Measurements from ENCODE around the gene PRPSAP2. TPM values are rescaled to one million over a fixed set of nuclear protein-coding genes. Genes with fewer than 3 reads are reported as not detected.
"Not testable (repeated sequence)": the region's sequence is repeated elsewhere in the genome, so short reads cannot be mapped to it uniquely, and the experiment has no call there.

Gene PRPSAP2
- total RNA-seq, 5 donors from 2014 or later (not counting 1 experiment from before 2014, with no cell fraction given), result 27.4 to 49.6 (median 39.6) TPM

DNA sequence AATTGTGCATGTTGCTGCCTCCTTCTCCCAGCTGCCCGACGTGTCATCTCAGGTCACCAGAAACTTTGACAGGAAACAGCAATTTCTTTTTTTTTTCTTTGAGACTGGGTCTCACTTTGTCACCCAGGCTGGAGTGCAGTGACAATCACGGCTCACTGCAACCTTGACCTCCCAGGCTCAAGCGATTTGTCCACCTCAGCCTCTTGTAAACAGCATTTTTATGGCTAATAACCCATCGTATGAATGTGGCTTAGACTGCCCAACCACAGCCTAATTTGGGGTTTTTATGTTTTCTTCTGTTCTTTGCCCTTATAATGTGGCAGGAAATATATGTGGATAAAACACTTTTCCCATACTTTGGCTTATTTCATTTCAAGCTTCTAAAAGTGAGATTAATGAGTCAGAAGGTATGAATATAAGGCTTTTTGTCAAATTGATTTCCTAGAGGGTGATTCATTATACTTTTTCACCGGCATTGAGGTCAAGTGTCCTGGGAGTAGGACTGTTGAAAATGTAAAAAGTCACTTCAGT is 63.0 kb downstream of the PRPSAP2 start:
- peak; percentile 38 to 68 (median 53) for ATAC-seq (replicated peaks in 1 of 4)
- Mint-ChIP-seq H3K4me3 (peak overlapping the region in 2 of 3 donors; percentile 42 to 57), H3K9me3 (no peaks in the 10 kb centered on the region), H3K4me1 (peaks cover 67 to 69% (median 68%) of the 10 kb centered on the region in 3 donors), H3K27ac (peak overlapping the region; percentile 2 to 26), H3K36me3 (peaks cover 33% of the 10 kb centered on the region), H3K27me3 (no peaks in the 10 kb centered on the region)
- WGBS (ENCODE audit: insufficient coverage), result 0% methylated on average over 4 of the region's 6 CpGs
- Histone ChIP-seq H3K9me3 (no peaks in the 10 kb centered on the region), H3K4me1 (ENCODE audit: control insufficient read depth in 1 of 2, extremely low read depth in 1 of 2, insufficient read depth in 2 of 2, low read length in 2 of 2) (peaks cover 33 to 38% of the 10 kb centered on the region in 2 experiments), H3K4me3 (ENCODE audit: control insufficient read depth in 1 of 2, extremely low read depth in 1 of 2, low read length in 1 of 2) (no peak overlapping the region), H3K36me3 (ENCODE audit: control insufficient read depth in 2 of 2, extremely low read depth in 1 of 2, insufficient read depth in 1 of 2, low read length in 1 of 2) (peaks cover 2 to 21% of the 10 kb centered on the region in 2 donors), H3K27me3 (replicated peaks in 1 of 2; ENCODE audit: control insufficient read depth in 2 of 2, extremely low read depth in 1 of 2, insufficient read depth in 2 of 2, low read length in 1 of 2) (no peaks in the 10 kb centered on the region), H3K27ac (ENCODE audit: low read length) (no peak overlapping the region)
- ChIA-PET POLR2A (no interaction called here), CTCF (interaction anchor here in 1 of 2 donors (0.6 kb wide), 1 partner anchor 38 kb away, joined by 4 read pairs; no protein-coding TSS in a partner anchor)
- DNase-seq, result peak in 15 of 35 experiments; percentile 7 to 33 (median 19)

DNA sequence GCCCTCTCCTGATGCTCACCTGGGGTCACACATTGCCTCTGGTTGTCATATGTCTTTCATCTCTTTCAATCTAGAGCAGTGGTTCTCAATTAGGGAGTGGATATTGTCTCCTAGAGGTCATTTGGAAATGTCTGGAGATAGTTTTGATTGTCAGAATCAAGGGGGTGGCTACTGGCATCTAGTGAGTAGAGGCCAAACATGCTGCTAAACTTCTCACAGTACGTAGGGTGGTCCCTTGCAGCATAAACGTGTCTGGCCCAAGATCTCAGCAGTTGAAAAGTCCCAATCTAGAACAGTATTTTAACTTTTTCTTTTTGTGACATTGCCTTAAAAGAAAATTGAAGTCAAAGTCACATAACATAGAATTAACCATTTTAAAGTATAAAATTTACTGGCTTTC is 63.6 kb downstream of the PRPSAP2 start:
- peaks cover 29% of the 10 kb centered on the region for H3K36me3 Mint-ChIP-seq
- Histone ChIP-seq H3K4me1 (ENCODE audit: control insufficient read depth in 1 of 2, extremely low read depth in 1 of 2, insufficient read depth in 2 of 2, low read length in 2 of 2) (peaks cover 34 to 42% of the 10 kb centered on the region in 2 experiments), H3K4me3 (ENCODE audit: control insufficient read depth in 1 of 2, extremely low read depth in 1 of 2, low read length in 1 of 2) (no peak overlapping the region), H3K27ac (ENCODE audit: low read length) (peak overlapping the region; percentile 18), H3K9me3 (no peaks in the 10 kb centered on the region), H3K36me3 (ENCODE audit: control insufficient read depth in 2 of 2, extremely low read depth in 1 of 2, insufficient read depth in 1 of 2, low read length in 1 of 2) (peaks cover 2 to 17% of the 10 kb centered on the region in 2 donors), H3K27me3 (replicated peaks in 1 of 2; ENCODE audit: control insufficient read depth in 2 of 2, extremely low read depth in 1 of 2, insufficient read depth in 2 of 2, low read length in 1 of 2) (no peaks in the 10 kb centered on the region)
- ChIA-PET POLR2A (no interaction called here), CTCF (interaction anchor here in 1 of 2 donors (0.6 kb wide), 1 partner anchor 39 kb away, joined by 4 read pairs; no protein-coding TSS in a partner anchor)
- no CpG with 5 or more reads among the region's 2 CpGs for WGBS (ENCODE audit: insufficient coverage)
- H3K27ac Mint-ChIP-seq, result peak overlapping the region; percentile 2 to 26
- no peaks in the 10 kb centered on the region for H3K9me3 Mint-ChIP-seq
- ATAC-seq (replicated peaks in 1 of 4) (no peak), DNase-seq (no peak)
- peak overlapping the region in 2 of 3 donors; percentile 42 to 57 for H3K4me3 Mint-ChIP-seq
- peaks cover 69 to 72% (median 70%) of the 10 kb centered on the region in 3 donors for H3K4me1 Mint-ChIP-seq
- no peaks in the 10 kb centered on the region for H3K27me3 Mint-ChIP-seq

DNA sequence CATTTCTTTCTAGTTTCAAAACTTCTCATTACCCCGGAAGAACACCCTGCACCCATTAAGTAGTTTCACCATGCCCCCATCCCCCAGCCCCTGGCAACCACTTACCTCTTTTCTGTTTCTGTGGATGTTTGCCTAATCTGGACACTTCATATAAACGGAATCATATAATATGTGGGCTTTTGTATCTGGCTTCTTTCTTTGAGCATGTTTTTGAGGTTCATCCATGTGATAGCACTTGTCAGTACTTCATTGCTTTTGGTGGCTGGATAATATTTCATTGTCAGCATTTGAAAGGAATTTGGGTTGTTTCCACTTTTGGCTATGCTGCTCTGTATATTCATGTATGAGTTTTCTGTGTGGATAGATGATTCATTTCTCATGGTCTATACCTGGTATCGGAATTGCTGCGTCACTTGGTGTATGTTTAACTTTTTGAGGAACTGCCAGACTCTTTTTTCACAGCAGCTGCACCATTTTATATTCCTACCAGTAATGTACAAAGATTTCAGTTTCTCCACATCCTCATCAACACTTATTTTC is 64.1 kb downstream of the PRPSAP2 start:
- peak overlapping the region; percentile 18 for H3K27ac ChIP-seq (ENCODE audit: low read length)
- POLR2A ChIA-PET, result no interaction called here
- ATAC-seq (replicated peaks in 1 of 4), result no peak
- H3K36me3 Mint-ChIP-seq, result peaks cover 28% of the 10 kb centered on the region
- peaks cover 69 to 71% (median 70%) of the 10 kb centered on the region in 3 donors for H3K4me1 Mint-ChIP-seq
- DNase-seq, result no peak
- peak overlapping the region; percentile 2 to 26 for H3K27ac Mint-ChIP-seq
- H3K4me3 ChIP-seq (ENCODE audit: control insufficient read depth in 1 of 2, extremely low read depth in 1 of 2, low read length in 1 of 2), result no peak overlapping the region
- CTCF ChIA-PET, result no interaction called here
- H3K4me3 Mint-ChIP-seq, result peak overlapping the region; percentile 7 to 57 (median 21)
- peaks cover 37 to 47% of the 10 kb centered on the region in 2 experiments for H3K4me1 ChIP-seq (ENCODE audit: control insufficient read depth in 1 of 2, extremely low read depth in 1 of 2, insufficient read depth in 2 of 2, low read length in 2 of 2)
- H3K36me3 ChIP-seq (ENCODE audit: control insufficient read depth in 2 of 2, extremely low read depth in 1 of 2, insufficient read depth in 1 of 2, low read length in 1 of 2), result peaks cover 0 to 12% of the 10 kb centered on the region in 2 donors
- WGBS (ENCODE audit: insufficient coverage), result 40% methylated on average over 1 of the region's 4 CpGs
- no peaks in the 10 kb centered on the region for H3K9me3 ChIP-seq
- no peaks in the 10 kb centered on the region for H3K27me3 Mint-ChIP-seq
- H3K9me3 Mint-ChIP-seq, result no peaks in the 10 kb centered on the region
- H3K27me3 ChIP-seq (replicated peaks in 1 of 2; ENCODE audit: control insufficient read depth in 2 of 2, extremely low read depth in 1 of 2, insufficient read depth in 2 of 2, low read length in 1 of 2), result no peaks in the 10 kb centered on the region

DNA sequence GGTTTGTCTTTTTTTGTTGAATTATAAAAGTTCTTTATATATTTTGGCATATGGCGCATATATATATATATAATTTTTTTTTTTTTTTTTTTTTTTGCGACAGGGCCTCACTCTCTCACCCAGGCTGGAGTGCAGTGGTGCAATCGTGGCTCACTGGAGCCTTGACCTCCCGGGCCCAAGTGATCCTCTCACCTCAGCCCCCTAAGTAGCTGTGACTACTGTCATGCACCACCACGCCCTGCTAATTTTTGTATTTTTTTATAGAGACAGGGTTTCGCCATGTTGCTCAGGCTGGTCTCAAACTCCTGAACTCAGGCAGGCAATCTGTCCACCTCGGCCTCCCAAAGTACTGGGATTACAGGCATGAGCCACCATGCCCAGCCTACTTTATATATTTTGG is 64.7 kb downstream of the PRPSAP2 start:
- H3K4me3 ChIP-seq (ENCODE audit: control insufficient read depth in 1 of 2, extremely low read depth in 1 of 2, low read length in 1 of 2); H3K27me3 Mint-ChIP-seq; H3K27ac ChIP-seq (ENCODE audit: low read length); ATAC-seq (replicated peaks in 1 of 4); H3K4me3 Mint-ChIP-seq; POLR2A ChIA-PET; H3K27ac Mint-ChIP-seq; H3K9me3 ChIP-seq; H3K27me3 ChIP-seq (replicated peaks in 1 of 2; ENCODE audit: control insufficient read depth in 2 of 2, extremely low read depth in 1 of 2, insufficient read depth in 2 of 2, low read length in 1 of 2); H3K9me3 Mint-ChIP-seq; DNase-seq: not testable (repeated sequence)
- H3K4me1 ChIP-seq (ENCODE audit: control insufficient read depth in 1 of 2, extremely low read depth in 1 of 2, insufficient read depth in 2 of 2, low read length in 2 of 2), result peaks cover 37 to 48% of the 10 kb centered on the region in 2 experiments
- H3K36me3 Mint-ChIP-seq, result peaks cover 28% of the 10 kb centered on the region
- H3K36me3 ChIP-seq (ENCODE audit: control insufficient read depth in 2 of 2, extremely low read depth in 1 of 2, insufficient read depth in 1 of 2, low read length in 1 of 2), result peaks cover 0 to 10% of the 10 kb centered on the region in 2 donors
- H3K4me1 Mint-ChIP-seq, result peaks cover 68 to 71% (median 69%) of the 10 kb centered on the region in 3 donors
- 83% methylated on average over 2 of the region's 7 CpGs for WGBS (ENCODE audit: insufficient coverage)
- CTCF ChIA-PET, result interaction anchor here in 1 of 2 donors (0.7 kb wide), 1 partner anchor 327 kb away, joined by 3 read pairs; no protein-coding TSS in a partner anchor

DNA sequence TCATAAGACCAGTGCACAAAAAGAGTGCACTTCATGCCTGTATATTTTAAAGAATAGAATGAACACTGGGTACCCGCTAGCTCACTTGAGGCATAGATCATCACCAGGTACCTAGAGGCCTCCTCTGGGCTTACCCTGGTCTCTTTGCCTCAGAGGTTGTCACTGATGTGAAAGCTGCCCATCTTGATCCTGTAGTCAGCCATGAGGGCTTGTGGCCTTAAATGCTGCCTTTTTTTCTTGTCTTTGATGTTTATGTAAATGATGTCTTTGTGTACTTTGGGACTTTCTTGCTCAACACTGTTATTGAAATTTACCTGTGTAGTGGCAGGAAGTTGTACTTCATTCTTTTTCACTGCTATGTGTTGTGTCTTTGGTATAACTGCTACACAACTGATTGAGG is 67.3 kb downstream of the PRPSAP2 start:
- peak overlapping the region; percentile 14 for H3K27ac ChIP-seq (ENCODE audit: low read length)
- peak overlapping the region; percentile 29 to 56 for H3K27ac Mint-ChIP-seq
- peaks cover 37 to 43% of the 10 kb centered on the region in 2 experiments for H3K4me1 ChIP-seq (ENCODE audit: control insufficient read depth in 1 of 2, extremely low read depth in 1 of 2, insufficient read depth in 2 of 2, low read length in 2 of 2)
- peak; percentile 34 to 78 (median 46) for ATAC-seq (replicated peaks in 1 of 4)
- H3K27me3 Mint-ChIP-seq, result no peaks in the 10 kb centered on the region
- peak overlapping the region in 2 of 3 donors; percentile 35 to 46 for H3K4me3 Mint-ChIP-seq
- no peaks in the 10 kb centered on the region for H3K27me3 ChIP-seq (replicated peaks in 1 of 2; ENCODE audit: control insufficient read depth in 2 of 2, extremely low read depth in 1 of 2, insufficient read depth in 2 of 2, low read length in 1 of 2)
- POLR2A ChIA-PET, result interaction anchor here in 1 of 2 donors (0.6 kb wide), 1 partner anchor 646 kb away, joined by 4 read pairs; no protein-coding TSS in a partner anchor
- CTCF ChIA-PET, result no interaction called here
- peaks cover 42 to 50% (median 48%) of the 10 kb centered on the region in 3 donors for H3K4me1 Mint-ChIP-seq
- DNase-seq, result peak in 4 of 35 experiments; percentile 6 to 42 (median 28)
- no peaks in the 10 kb centered on the region for H3K9me3 ChIP-seq
- 100% methylated on average over 1 of the region's 1 CpG for WGBS (ENCODE audit: insufficient coverage)
- H3K36me3 ChIP-seq (ENCODE audit: control insufficient read depth in 2 of 2, extremely low read depth in 1 of 2, insufficient read depth in 1 of 2, low read length in 1 of 2), result peaks cover 3 to 14% of the 10 kb centered on the region in 2 donors
- no peak overlapping the region for H3K4me3 ChIP-seq (ENCODE audit: control insufficient read depth in 1 of 2, extremely low read depth in 1 of 2, low read length in 1 of 2)
- no peaks in the 10 kb centered on the region for H3K9me3 Mint-ChIP-seq
- H3K36me3 Mint-ChIP-seq, result peaks cover 34% of the 10 kb centered on the region

DNA sequence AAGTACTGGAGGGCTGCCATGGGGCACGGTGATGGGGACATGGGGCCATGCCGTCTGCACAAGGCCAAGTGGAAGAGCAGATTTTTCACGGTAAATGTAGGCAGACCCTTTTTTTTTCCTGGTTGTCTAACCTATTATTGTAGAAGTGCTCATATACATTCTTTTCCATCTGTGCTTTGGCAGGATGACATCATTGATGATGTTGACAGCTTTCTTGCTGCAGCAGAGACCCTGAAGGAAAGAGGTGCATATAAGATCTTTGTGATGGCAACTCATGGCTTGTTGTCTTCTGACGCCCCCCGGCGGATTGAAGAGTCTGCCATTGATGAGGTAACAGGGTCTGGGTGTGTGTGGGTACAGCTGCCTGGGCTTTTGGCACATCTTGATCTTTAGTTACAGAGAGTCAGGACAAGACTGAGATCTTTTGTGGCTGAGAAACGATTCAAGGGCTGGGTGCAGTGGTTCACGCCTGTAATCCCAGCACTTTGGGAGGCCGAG is 70.7 kb downstream of the PRPSAP2 start:
- no peak overlapping the region for H3K4me3 Mint-ChIP-seq
- no peaks in the 10 kb centered on the region for H3K9me3 Mint-ChIP-seq
- Histone ChIP-seq H3K4me3 (ENCODE audit: control insufficient read depth in 1 of 2, extremely low read depth in 1 of 2, low read length in 1 of 2) (no peak overlapping the region), H3K27me3 (replicated peaks in 1 of 2; ENCODE audit: control insufficient read depth in 2 of 2, extremely low read depth in 1 of 2, insufficient read depth in 2 of 2, low read length in 1 of 2) (peaks cover 0 to 3% of the 10 kb centered on the region in 2 experiments), H3K27ac (ENCODE audit: low read length) (no peak overlapping the region), H3K9me3 (no peaks in the 10 kb centered on the region), H3K4me1 (ENCODE audit: control insufficient read depth in 1 of 2, extremely low read depth in 1 of 2, insufficient read depth in 2 of 2, low read length in 2 of 2) (peaks cover 16 to 43% of the 10 kb centered on the region in 2 experiments), H3K36me3 (ENCODE audit: control insufficient read depth in 2 of 2, extremely low read depth in 1 of 2, insufficient read depth in 1 of 2, low read length in 1 of 2) (peaks cover 5 to 23% of the 10 kb centered on the region in 2 donors)
- peaks cover 35 to 47% (median 38%) of the 10 kb centered on the region in 3 donors for H3K4me1 Mint-ChIP-seq
- WGBS (ENCODE audit: insufficient coverage), result 93% methylated on average over 7 of the region's 9 CpGs
- H3K27ac Mint-ChIP-seq, result no peak overlapping the region
- ChIA-PET CTCF (no interaction called here), POLR2A (no interaction called here)
- H3K36me3 Mint-ChIP-seq, result peaks cover 40% of the 10 kb centered on the region
- DNase-seq, result no peak
- no peaks in the 10 kb centered on the region for H3K27me3 Mint-ChIP-seq
- no peak for ATAC-seq (replicated peaks in 1 of 4)
